ENCODE data around the gene SCAPER.

DNA sequence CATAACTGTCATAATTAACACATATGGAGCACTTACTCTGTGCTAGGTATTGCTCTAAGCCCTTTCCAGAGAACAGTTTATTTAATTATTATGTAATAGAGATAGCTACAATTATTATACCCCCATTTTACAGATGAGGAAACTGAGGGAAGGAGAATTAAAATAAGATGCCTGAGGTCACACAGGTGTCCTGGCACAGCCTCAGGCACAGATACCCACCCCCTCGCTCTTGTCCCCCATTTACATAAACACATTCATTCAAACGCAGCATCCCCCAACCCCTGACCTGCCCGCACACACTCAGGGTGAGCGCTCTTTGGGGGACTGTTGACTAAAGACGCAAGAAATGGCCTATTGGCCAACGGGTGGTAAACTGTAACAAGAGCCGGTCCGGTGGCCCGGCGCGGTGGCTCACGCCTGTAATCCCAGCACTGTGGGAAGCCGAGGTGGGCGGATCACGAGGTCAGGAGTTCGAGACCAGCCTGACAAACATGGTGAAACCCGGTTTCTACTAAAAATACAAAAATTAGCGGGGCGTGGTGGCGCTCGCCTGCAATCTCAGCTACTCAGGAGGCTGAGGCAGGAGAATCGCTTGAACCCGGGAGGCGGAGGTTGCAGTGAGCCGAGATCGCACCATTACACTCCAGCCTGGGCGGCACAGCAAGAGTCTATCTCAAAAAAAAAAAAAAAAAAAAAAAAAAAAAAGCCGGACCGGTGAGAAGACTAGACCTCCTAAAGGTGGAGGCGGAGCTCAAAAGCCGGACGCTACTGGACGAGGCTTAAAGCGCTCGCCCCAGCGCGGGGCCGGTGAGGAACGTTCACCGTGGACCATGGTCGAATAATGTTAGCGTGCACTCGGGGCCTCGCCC is 570.5 kb downstream of the SCAPER start:
- TF ChIP-seq POLR2AphosphoS2 (conservative IDR thresholded peaks at IDR 0.05; ENCODE audit: low read length) (no peak), RCOR1 (IDR thresholded peaks at IDR 0.05; ENCODE audit: low read depth, low read length) (no peak), PHF8 (IDR thresholded peaks at IDR 0.05; ENCODE audit: borderline replicate concordance, low read depth) (no peak), ZNF302 (CRISPR knock-in tag; IDR thresholded peaks at IDR 0.05) (no peak), CHD2 (IDR thresholded peaks at IDR 0.05; ENCODE audit: low read length, partially characterized antibody) (no peak), KDM1A (IDR thresholded peaks at IDR 0.05; ENCODE audit: low read depth) (0 out of 2 replicates have a peak, but pooled peaks have one; percentile 14), NFE2L2 (conservative IDR thresholded peaks at IDR 0.05; ENCODE audit: low read length) (no peak), JUN (IDR thresholded peaks at IDR 0.05) (no peak), NR3C1 (IDR thresholded peaks at IDR 0.05) (no peak), KDM5A (IDR thresholded peaks at IDR 0.05) (no peak), MYC (IDR thresholded peaks at IDR 0.05; ENCODE audit: borderline replicate concordance, low read length) (no peak), RAD21 (conservative IDR thresholded peaks at IDR 0.05 in 1 of 2, IDR thresholded peaks at IDR 0.05 in 1 of 2) (no peak)
- TF ChIP-seq, protein P1, sequence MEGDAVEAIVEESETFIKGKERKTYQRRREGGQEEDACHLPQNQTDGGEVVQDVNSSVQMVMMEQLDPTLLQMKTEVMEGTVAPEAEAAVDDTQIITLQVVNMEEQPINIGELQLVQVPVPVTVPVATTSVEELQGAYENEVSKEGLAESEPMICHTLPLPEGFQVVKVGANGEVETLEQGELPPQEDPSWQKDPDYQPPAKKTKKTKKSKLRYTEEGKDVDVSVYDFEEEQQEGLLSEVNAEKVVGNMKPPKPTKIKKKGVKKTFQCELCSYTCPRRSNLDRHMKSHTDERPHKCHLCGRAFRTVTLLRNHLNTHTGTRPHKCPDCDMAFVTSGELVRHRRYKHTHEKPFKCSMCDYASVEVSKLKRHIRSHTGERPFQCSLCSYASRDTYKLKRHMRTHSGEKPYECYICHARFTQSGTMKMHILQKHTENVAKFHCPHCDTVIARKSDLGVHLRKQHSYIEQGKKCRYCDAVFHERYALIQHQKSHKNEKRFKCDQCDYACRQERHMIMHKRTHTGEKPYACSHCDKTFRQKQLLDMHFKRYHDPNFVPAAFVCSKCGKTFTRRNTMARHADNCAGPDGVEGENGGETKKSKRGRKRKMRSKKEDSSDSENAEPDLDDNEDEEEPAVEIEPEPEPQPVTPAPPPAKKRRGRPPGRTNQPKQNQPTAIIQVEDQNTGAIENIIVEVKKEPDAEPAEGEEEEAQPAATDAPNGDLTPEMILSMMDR (IDR thresholded peaks at IDR 0.05) = no peak
- TF ChIP-seq, protein P2, sequence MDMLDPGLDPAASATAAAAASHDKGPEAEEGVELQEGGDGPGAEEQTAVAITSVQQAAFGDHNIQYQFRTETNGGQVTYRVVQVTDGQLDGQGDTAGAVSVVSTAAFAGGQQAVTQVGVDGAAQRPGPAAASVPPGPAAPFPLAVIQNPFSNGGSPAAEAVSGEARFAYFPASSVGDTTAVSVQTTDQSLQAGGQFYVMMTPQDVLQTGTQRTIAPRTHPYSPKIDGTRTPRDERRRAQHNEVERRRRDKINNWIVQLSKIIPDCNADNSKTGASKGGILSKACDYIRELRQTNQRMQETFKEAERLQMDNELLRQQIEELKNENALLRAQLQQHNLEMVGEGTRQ (IDR thresholded peaks at IDR 0.05) = no peak

All from A549 (cell line).